CD14-positive monocyte (primary cell): Measurements from ENCODE around the gene INPP5K. TPM values are rescaled to one million over a fixed set of nuclear protein-coding genes. Genes with fewer than 3 reads are reported as not detected.

Source experiments
- DNase-seq, 3 donors: peaks; one replicate each; pipeline ENCODE4 v3.0.0-alpha.2; 2011 to 2022
- H2AFZ ChIP-seq: 2 replicates; pipeline ENCODE4 v1.6.0; 2012; ENCODE audit warnings: mild to moderate bottlenecking, low read depth, low read length, inconsistent platforms; ENCODE audit not compliant: insufficient read depth, poor library complexity, severe bottlenecking
- H3K27ac ChIP-seq, 2 donors: 1 replicate in 1 of 2; 2 replicates in 1 of 2; pipeline ENCODE4 v1.5.1; 2012 to 2013; ENCODE audit warnings: low read length in 2 of 2, control low read depth in 1 of 2, inconsistent platforms in 1 of 2, low read depth in 1 of 2, mild to moderate bottlenecking in 1 of 2
- H3K27me3 ChIP-seq, 2 donors: one replicate each; pipeline versions ENCODE4 v1.6.0 to v1.6.1; 2011 to 2013; ENCODE audit warnings: low read length in 2 of 2; ENCODE audit not compliant: control insufficient read depth in 2 of 2, insufficient read depth in 2 of 2
- H3K36me3 ChIP-seq, 2 donors: replicated peaks in 1 of 2; 1 replicate in 1 of 2; 2 replicates in 1 of 2; pipeline versions ENCODE4 v1.5.1 to v1.6.1; 2012 to 2013; ENCODE audit warnings: low read length in 2 of 2, control low read depth in 1 of 2, inconsistent platforms in 1 of 2, mild to moderate bottlenecking in 1 of 2; ENCODE audit not compliant: insufficient read depth in 2 of 2, control insufficient read depth in 1 of 2
- H3K4me1 ChIP-seq, 2 donors: 1 replicate in 1 of 2; 2 replicates in 1 of 2; pipeline versions ENCODE4 v1.5.1 to v1.6.1; 2012 to 2013; ENCODE audit warnings: low read length in 2 of 2, control low read depth in 1 of 2, inconsistent platforms in 1 of 2, mild to moderate bottlenecking in 1 of 2, moderate library complexity in 1 of 2; ENCODE audit not compliant: insufficient read depth in 2 of 2, control insufficient read depth in 1 of 2
- H3K4me2 ChIP-seq: replicated peaks from 2 replicates; pipeline ENCODE3; 2012; ENCODE audit warnings: low read length, moderate library complexity, mild to moderate bottlenecking; ENCODE audit not compliant: poor library complexity, severe bottlenecking; ENCODE audit errors: extremely low read depth
- H3K4me3 ChIP-seq, 3 experiments: fragments of 200-600 bp in 1 of 3; sonication (generic) in 1 of 3; replicated peaks in 1 of 3; 1 replicate in 2 of 3; 2 replicates in 1 of 3; pipeline ENCODE4 v1.5.1; 2011 to 2013; ENCODE audit warnings: low read length in 3 of 3, mild to moderate bottlenecking in 3 of 3, control low read depth in 2 of 3, low read depth in 2 of 3, inconsistent platforms in 1 of 3, moderate library complexity in 1 of 3
- H3K79me2 ChIP-seq: 2 replicates; pipeline ENCODE4 v1.6.0; 2012; ENCODE audit warnings: mild to moderate bottlenecking, control low read depth, inconsistent platforms, low read length, moderate library complexity; ENCODE audit not compliant: insufficient read depth
- H3K9ac ChIP-seq: 2 replicates; pipeline ENCODE4 v1.6.0; 2017; ENCODE audit warnings: low read length, mild to moderate bottlenecking; ENCODE audit not compliant: insufficient read depth, poor library complexity, severe bottlenecking
- H3K9me3 ChIP-seq, 2 donors: replicated peaks in 1 of 2; 1 replicate in 1 of 2; 2 replicates in 1 of 2; pipeline versions ENCODE4 v1.5.1 to v1.6.1; 2012 to 2013; ENCODE audit warnings: low read length in 2 of 2, control low read depth in 1 of 2; ENCODE audit not compliant: control insufficient read depth in 1 of 2, insufficient read depth in 1 of 2
- H4K20me1 ChIP-seq: 2 replicates; pipeline ENCODE4 v1.6.0; 2012; ENCODE audit warnings: mild to moderate bottlenecking, low read length, control low read depth, moderate library complexity; ENCODE audit not compliant: insufficient read depth
- H3K27ac Mint-ChIP-seq, 7 donors: one replicate each; pipeline ENCODE4 v1.8.0; 2020; ENCODE audit warnings: mild to moderate bottlenecking in 7 of 7, mixed read lengths in 7 of 7, moderate library complexity in 6 of 7, inconsistent platforms in 2 of 7
- H3K27me3 Mint-ChIP-seq, 3 donors: one replicate each; pipeline ENCODE4 v1.8.0; 2021 to 2022; ENCODE audit warnings: low read depth in 3 of 3, mild to moderate bottlenecking in 3 of 3, mixed read lengths in 3 of 3, moderate library complexity in 3 of 3, inconsistent platforms in 1 of 3
- H3K36me3 Mint-ChIP-seq, 2 donors: one replicate each; pipeline ENCODE4 v1.8.0; 2020; ENCODE audit warnings: mixed read lengths in 2 of 2, inconsistent platforms in 1 of 2, mild to moderate bottlenecking in 1 of 2
- H3K4me1 Mint-ChIP-seq: one replicate; pipeline ENCODE4 v1.8.0; 2020; ENCODE audit warnings: mild to moderate bottlenecking, mixed read lengths
- H3K4me3 Mint-ChIP-seq, 2 donors: one replicate each; pipeline ENCODE4 v1.8.0; 2020; ENCODE audit warnings: mild to moderate bottlenecking in 2 of 2, mixed read lengths in 2 of 2, moderate library complexity in 1 of 2
- H3K9me3 Mint-ChIP-seq, 7 donors: one replicate each; pipeline ENCODE4 v1.8.0; 2020 to 2022; ENCODE audit warnings: mixed read lengths in 7 of 7, mild to moderate bottlenecking in 6 of 7, moderate library complexity in 6 of 7, inconsistent platforms in 2 of 7
- CTCF ChIP-seq: fragments of 200-600 bp; IDR thresholded peaks from one replicate; pipeline ENCODE4 v1.8.0; 2022; ENCODE audit warnings: antibody characterized with exemption, mild to moderate bottlenecking
- WGBS: methylation state at CpG from one replicate; pipeline ENCODE4 v1.1.5; 2013; ENCODE audit warnings: missing lambda C conversion rate; ENCODE audit not compliant: insufficient coverage; 5-methylcytosine and 5-hydroxymethylcytosine counted together
- intact Hi-C, 2 donors: fragments of 100-400 bp; cut with micrococcal nuclease; formaldehyde crosslinking; loops; one replicate each; pipeline versions ENCODE4 v1.15.0 to v1.15.1; 2023
- polyA plus RNA-seq, 3 donors: library from polyadenylated mRNA; depleted of rRNA in 1 of 3; unstranded in 2 of 3; stranded (reverse) in 1 of 3; fragments of 300-500 nt in 2 of 3; fragments of >200 nt in 1 of 3; fragmentation: Illumina TruSeq in 2 of 3; gene quantifications; 1 replicate in 2 of 3; 2 replicates in 1 of 3; pipeline ENCODE4 v1.2.3, GENCODE V29; 2012 to 2021

The INPP5K gene
- polyA plus RNA-seq, 3 donors: 50.3 to 58.7 (median 53.0) TPM

GRCh38 chr17:1515640-1516387 lies 598 bp downstream of the INPP5K start:
- Histone ChIP-seq H3K9me3 (no peaks in the 10 kb centered on the region), H3K4me1 (peaks cover 22 to 29% of the 10 kb centered on the region in 2 donors), H3K79me2 (peaks cover 38% of the 10 kb centered on the region), H3K27ac (peak overlapping the region; percentile 54 to 95), H3K4me3 (peak overlapping the region; percentile 62 to 99 (median 87)), H3K27me3 (no peaks in the 10 kb centered on the region), H3K36me3 (peaks cover 32 to 61% of the 10 kb centered on the region in 2 donors), H3K4me2 (peak overlapping the region; percentile 98), H2AFZ (peak overlapping the region; percentile 79), H3K9ac (peak overlapping the region; percentile 98), H4K20me1 (peaks cover 47% of the 10 kb centered on the region)
- Mint-ChIP-seq H3K4me3 (peak overlapping the region; percentile 90 to 94), H3K36me3 (peaks cover 43 to 55% of the 10 kb centered on the region in 2 donors), H3K27ac (peak overlapping the region; percentile 91 to 95 (median 93)), H3K9me3 (no peaks in the 10 kb centered on the region), H3K27me3 (no peaks in the 10 kb centered on the region), H3K4me1 (peaks cover 18% of the 10 kb centered on the region)
- intact Hi-C loops: loop anchor here (1.0 to 5.0 kb wide), 5 partner anchors 46 to 151 kb away; partner anchors contain the start of genes CRK (in 1 of the 2) and PITPNA (in 1 of the 2)
- peak; percentile 76 for TF ChIP-seq CTCF
- 0% methylated on average over 20 of the region's 31 CpGs for WGBS
- peak; percentile 62 to 71 (median 68) for DNase-seq

- 89% methylated on average over 1 of the region's 2 CpGs for WGBS
- no peak overlapping the region for H3K4me3 Mint-ChIP-seq
- Histone ChIP-seq H3K4me2 (no peak overlapping the region), H3K27me3 (no peaks in the 10 kb centered on the region), H3K9ac (no peak overlapping the region), H3K4me1 (peaks cover 18 to 29% of the 10 kb centered on the region in 2 donors), H3K9me3 (no peaks in the 10 kb centered on the region), H4K20me1 (peaks cover 69% of the 10 kb centered on the region), H3K79me2 (peaks cover 31% of the 10 kb centered on the region), H3K36me3 (peaks cover 48 to 67% of the 10 kb centered on the region in 2 donors), H3K4me3 (no peak overlapping the region), H2AFZ (no peak overlapping the region), H3K27ac (no peak overlapping the region)
- H3K4me1 Mint-ChIP-seq: peaks cover 23% of the 10 kb centered on the region
- peaks cover 62 to 71% of the 10 kb centered on the region in 2 donors for H3K36me3 Mint-ChIP-seq
- intact Hi-C loops: no loop called here
- H3K27ac Mint-ChIP-seq: peak overlapping the region in 1 of 7 donors; percentile 48
- DNase-seq: no peak
- H3K9me3 Mint-ChIP-seq: no peaks in the 10 kb centered on the region
- TF ChIP-seq CTCF: no peak
- H3K27me3 Mint-ChIP-seq: peaks cover 0 to 2% (median 0%) of the 10 kb centered on the region in 3 donors
Observed at GRCh38 chr17:1512351-1512750, 4.1 kb downstream of the INPP5K start.
